K562 (cell line): Measurements from ENCODE around the gene TNIK. TPM values are rescaled to one million over a fixed set of nuclear protein-coding genes. Genes with fewer than 3 reads are reported as not detected.

ENCODE experiments used
- ATF1 ChIP-seq, 2 experiments: fragments of 450-650 bp in 1 of 2; IDR thresholded peaks; 2 replicates each; pipeline ENCODE4 v1.6.1; 2016; ENCODE audit warnings: missing compliant biosample characterization in 1 of 2, missing genetic modification characterization in 1 of 2
- ATF2 ChIP-seq: sonication (generic); formaldehyde crosslinking; IDR thresholded peaks from 2 replicates; pipeline ENCODE4 v1.8.1; 2022; ENCODE audit warnings: missing genetic modification reagents
- CAMTA2 ChIP-seq: fragments of 250-450 bp; sonication (Bioruptor Pico); conservative IDR thresholded peaks from 2 replicates; pipeline ENCODE4 v1.5.1; 2022
- CBX5 ChIP-seq: IDR thresholded peaks from 2 replicates; pipeline ENCODE4 v1.6.1; 2014; ENCODE audit warnings: low read depth, borderline replicate concordance
- CTCF ChIP-seq, 3 experiments: IDR thresholded peaks in 2 of 3; conservative IDR thresholded peaks in 1 of 3; 2 replicates each; pipeline ENCODE4 v1.5.1; 2011 to 2012; ENCODE audit warnings: low read length in 3 of 3, mild to moderate bottlenecking in 3 of 3, control low read depth in 2 of 3, improper control_type of control experiment in 1 of 3, inconsistent platforms in 1 of 3, low read depth in 1 of 3, mixed read lengths in 1 of 3, moderate library complexity in 1 of 3; ENCODE audit not compliant: insufficient read depth in 2 of 3
- EP300 ChIP-seq: IDR thresholded peaks from 2 replicates; pipeline ENCODE4 v1.6.1; 2012; ENCODE audit warnings: low read length, improper control_type of control experiment
- ESRRA ChIP-seq: fragments of 450-650 bp; IDR thresholded peaks from 2 replicates; pipeline ENCODE4 v1.6.1; 2014; ENCODE audit warnings: low read depth, mild to moderate bottlenecking, moderate library complexity, borderline replicate concordance
- EWSR1 ChIP-seq: fragments of 450-650 bp; IDR thresholded peaks from 2 replicates; pipeline ENCODE4 v1.6.1; 2018; ENCODE audit warnings: borderline replicate concordance, mild to moderate bottlenecking, low read depth, moderate library complexity; ENCODE audit not compliant: partially characterized antibody
- EZH2 ChIP-seq: IDR thresholded peaks from 2 replicates; pipeline ENCODE4 v1.6.1; 2012; ENCODE audit warnings: low read depth, mild to moderate bottlenecking, inconsistent platforms, low read length, borderline replicate concordance
- GTF2E2 ChIP-seq: fragments of 200-800 bp; sonication (Bioruptor generic); IDR thresholded peaks from 2 replicates; pipeline ENCODE4 v1.6.1; 2016; ENCODE audit warnings: missing genetic modification characterization, missing compliant biosample characterization
- HBP1 ChIP-seq: fragments of 450-650 bp; formaldehyde crosslinking; IDR thresholded peaks from 2 replicates; pipeline ENCODE4 v1.4.0; 2022; ENCODE audit warnings: missing genetic modification characterization
- ILF3 ChIP-seq: fragments of 450-650 bp; IDR thresholded peaks from 2 replicates; pipeline ENCODE4 v1.6.1; 2018; ENCODE audit warnings: antibody characterized with exemption, mild to moderate bottlenecking, moderate library complexity, borderline replicate concordance
- KLF6 ChIP-seq: fragments of 250-450 bp; sonication (Bioruptor Pico); IDR thresholded peaks from 2 replicates; pipeline ENCODE4 v1.4.0; 2020; ENCODE audit warnings: mild to moderate bottlenecking, moderate library complexity, borderline replicate concordance
- MEIS2 ChIP-seq: fragments of 450-650 bp; IDR thresholded peaks from 2 replicates; pipeline ENCODE4 v1.6.1; 2014; ENCODE audit warnings: mild to moderate bottlenecking; ENCODE audit not compliant: partially characterized antibody
- MXI1 ChIP-seq: IDR thresholded peaks from 2 replicates; pipeline ENCODE4 v1.6.1; 2011; ENCODE audit warnings: low read depth, mild to moderate bottlenecking, improper control_type of control experiment, low read length
- PML ChIP-seq: IDR thresholded peaks from 2 replicates; pipeline ENCODE4 v1.6.1; 2012; ENCODE audit warnings: low read length, inconsistent platforms
- SAFB ChIP-seq: fragments of 200-400 bp; formaldehyde crosslinking; IDR thresholded peaks from 2 replicates; pipeline ENCODE4 v1.6.1; 2017; ENCODE audit warnings: low read depth, low read length, borderline replicate concordance
- SMC3 ChIP-seq: conservative IDR thresholded peaks from 2 replicates; pipeline ENCODE4 v1.6.1; 2011; ENCODE audit warnings: low read depth, low read length, improper control_type of control experiment; ENCODE audit not compliant: insufficient read depth
- SP1 ChIP-seq: sonication (generic); formaldehyde crosslinking; IDR thresholded peaks from 2 replicates; pipeline ENCODE4 v1.8.1; 2022; ENCODE audit warnings: mild to moderate bottlenecking, missing genetic modification reagents
- SREBF1 ChIP-seq: fragments of 150-350 bp; IDR thresholded peaks from 2 replicates; pipeline ENCODE4 v1.6.1; 2014; ENCODE audit warnings: antibody characterized with exemption, low read depth, low read length, borderline replicate concordance
- ZKSCAN1 ChIP-seq: fragments of 150-350 bp; IDR thresholded peaks from 2 replicates; pipeline ENCODE4 v1.6.1; 2016; ENCODE audit warnings: low read depth, low read length
- ZNF24 ChIP-seq: fragments of 450-650 bp; IDR thresholded peaks from 2 replicates; pipeline ENCODE4 v1.6.1; 2016
- ZNF76 ChIP-seq: fragments of 250-450 bp; sonication (Bioruptor Pico); IDR thresholded peaks from 2 replicates; pipeline ENCODE4 v1.4.0; 2020; ENCODE audit warnings: mild to moderate bottlenecking, moderate library complexity, borderline replicate concordance
- polyA plus RNA-seq, 8 experiments: library from polyadenylated mRNA; depleted of rRNA in 4 of 8; stranded (reverse) in 5 of 8; unstranded in 3 of 8; fragments of >200 nt; fragmentation: Nextera tagmentation in 2 of 8; fragmentation: Illumina TruSeq in 1 of 8; extraction: Ambion mirVana in 2 of 8; extraction: Trizol in 1 of 8; gene quantifications; 2 replicates each; pipeline versions ENCODE4 v1.2.1 to v1.2.3, GENCODE V29; 2011 to 2014; ENCODE audit warnings: inconsistent platforms in 1 of 8, missing spikeins in 1 of 8
- total RNA-seq, 7 experiments: library from RNA; depleted of rRNA in 6 of 7; stranded (reverse); fragments of >200 nt in 6 of 7; fragmentation: Illumina TruSeq in 2 of 7; extraction: Trizol in 2 of 7; gene quantifications; 2 replicates each; pipeline versions ENCODE4 v1.2.1 to v1.2.3, GENCODE V29; 2011 to 2021; ENCODE audit warnings: low replicate concordance in 1 of 7

The TNIK gene
- total and polyA plus RNA-seq, 9 of the 15 experiments (the other 6 are each of a cell fraction or from before 2014, with no cell fraction given), result 6.6 to 39.0 (median 24.7) TPM

- TF ChIP-seq CTCF (IDR thresholded peaks at IDR 0.05 in 2 of 3, conservative IDR thresholded peaks at IDR 0.05 in 1 of 3; ENCODE audit: insufficient read depth in 2 of 3, low read depth in 1 of 3, low read length in 3 of 3) (no peak), SP1 (CRISPR knock-in tag) (no peak), PML (0 out of 2 replicates have a peak, but pooled peaks have one; percentile 42), ATF1 (CRISPR knock-in tag; IDR thresholded peaks at IDR 0.05) (no peak), ATF1 (tag; IDR thresholded peaks at IDR 0.05) (peak; percentile 75), ATF2 (no peak), KLF6 (no peak), MEIS2 (peak; percentile 99), CAMTA2 (no peak), ZKSCAN1 (no peak), ZNF24 (no peak), SREBF1 (no peak), HBP1 (CRISPR knock-in tag) (peak; percentile 44; the same call in 1 of the 2 replicates), EWSR1 (no peak), EZH2 (no peak), ESRRA (peak; percentile 66; the same call in 1 of the 2 replicates), EP300 (peak; percentile 66), MXI1 (0 out of 2 replicates have a peak, but pooled peaks have one; percentile 5), ZNF76 (CRISPR knock-in tag) (no peak), GTF2E2 (tag) (no peak), CBX5 (no peak; the same call in 1 of the 2 replicates), SAFB (no peak), SMC3 (no peak), ILF3 (no peak)
These were observed 301.0 kb downstream of the TNIK start (continued) for GRCh38 chr3:171159024-171159821.
